Adipocyte (in vitro differentiated cells): Measurements from ENCODE around the gene NAT10.
"Not testable (repeated sequence)": the region's sequence is repeated elsewhere in the genome, so short reads cannot be mapped to it uniquely, and the experiment has no call there.

ENCODE experiments used
- DNase-seq: peaks from one replicate; pipeline ENCODE4 v3.0.0-alpha.2; 2015; ENCODE audit warnings: low read depth
- H3K27me3 ChIP-seq: replicated peaks from 2 replicates; pipeline ENCODE4 v1.7.0; 2013; ENCODE audit warnings: mild to moderate bottlenecking, low read length, moderate library complexity; ENCODE audit not compliant: control insufficient read depth, insufficient read depth
- H3K36me3 ChIP-seq: 2 replicates; pipeline ENCODE4 v1.7.0; 2013; ENCODE audit warnings: low read length, mild to moderate bottlenecking, moderate library complexity; ENCODE audit not compliant: control insufficient read depth, insufficient read depth, severe bottlenecking
- H3K4me1 ChIP-seq: 2 replicates; pipeline ENCODE4 v1.7.0; 2013; ENCODE audit warnings: mild to moderate bottlenecking, low read length, moderate library complexity; ENCODE audit not compliant: control insufficient read depth, insufficient read depth
- H3K4me3 ChIP-seq: 2 replicates; pipeline ENCODE4 v1.7.0; 2013; ENCODE audit warnings: mild to moderate bottlenecking, low read length, moderate library complexity
- H3K9ac ChIP-seq: 2 replicates; pipeline ENCODE4 v1.7.0; 2013; ENCODE audit warnings: mild to moderate bottlenecking, low read length, moderate library complexity
- H3K9me3 ChIP-seq: 2 replicates; pipeline ENCODE4 v1.7.0; 2013; ENCODE audit warnings: mild to moderate bottlenecking, low read length, moderate library complexity; ENCODE audit not compliant: control insufficient read depth

NAT10 gene

DNA sequence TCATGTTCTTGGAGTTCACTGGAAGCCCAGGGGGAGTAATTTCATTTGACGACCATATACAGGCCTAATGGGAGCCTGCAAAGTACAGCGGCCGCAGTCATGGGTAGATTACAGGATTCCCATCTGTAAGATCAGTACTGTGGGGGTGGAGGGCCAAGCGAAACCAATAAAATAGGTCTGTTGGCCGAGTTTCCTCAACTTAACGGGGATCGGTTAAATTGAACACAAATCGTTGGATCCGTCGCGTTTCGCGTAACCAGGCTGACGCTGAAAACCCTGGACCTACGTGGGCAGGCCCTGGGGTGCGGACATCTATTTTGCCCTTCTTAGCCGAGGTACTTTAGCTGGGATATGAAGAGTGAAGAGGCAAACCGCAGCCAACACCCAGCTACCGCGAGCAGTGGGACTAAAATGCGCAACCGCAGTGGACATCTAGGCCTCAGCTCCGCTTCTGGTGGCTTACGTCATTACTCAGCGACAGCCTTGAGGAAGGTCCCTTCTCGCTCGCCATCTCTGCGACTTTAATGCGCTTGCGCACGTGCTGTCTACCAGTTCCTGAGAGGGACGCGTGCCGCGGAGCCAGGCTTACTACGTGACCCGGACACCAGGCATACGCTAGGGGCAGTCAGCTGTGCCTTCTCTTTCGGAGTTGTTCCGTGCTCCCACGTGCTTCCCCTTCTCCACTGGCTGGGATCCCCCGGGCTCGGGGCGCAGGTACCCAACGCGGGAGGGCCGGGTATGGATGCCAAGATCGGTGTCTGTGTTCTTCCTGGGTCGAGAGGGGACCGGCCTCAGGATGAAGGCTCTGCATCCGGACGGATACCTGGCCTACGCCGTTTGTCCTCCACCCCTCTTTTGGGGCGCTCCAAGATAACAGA lies at the start of gene NAT10:
Gene NAT10 (plus strand): TSS at position 551 of the 878 bp plus-strand sequence. CDS start 2,597 bp downstream, outside the sequence.
- Histone ChIP-seq H3K4me3 (peak within 1 kb of the TSS; percentile 95), H3K9ac (peak within 1 kb of the TSS; percentile 94), H3K27me3 (no peaks in the 10 kb centered on the region), H3K4me1 (peaks cover 23% of the 10 kb centered on the region), H3K9me3 (no peaks in the 10 kb centered on the region), H3K36me3 (peaks cover 52% of the 10 kb centered on the region)
- DNase-seq, result peak; percentile 99

DNA sequence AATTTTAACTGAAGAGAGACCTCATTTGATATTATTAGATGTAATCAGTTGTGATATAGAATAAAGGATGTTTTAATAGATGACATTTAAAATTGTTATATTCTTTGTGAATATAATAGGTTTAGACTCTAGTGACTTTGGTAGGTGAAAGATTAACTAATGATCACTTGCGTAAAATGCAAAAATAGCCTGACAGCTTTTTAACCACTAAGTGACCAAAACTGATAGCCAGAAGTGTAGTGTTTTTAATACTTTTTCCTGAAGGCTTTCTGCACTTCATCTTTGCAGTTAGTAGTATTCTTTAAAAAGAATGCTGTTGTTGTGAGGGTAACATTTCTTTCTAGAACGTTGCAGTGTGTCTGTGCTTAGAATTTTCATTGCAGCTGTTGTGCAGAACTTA lies 48.8 kb upstream of the NAT10 start:
- no peak for DNase-seq
- Histone ChIP-seq H3K9ac (peak overlapping the region; percentile 41), H3K4me1 (peaks cover 32% of the 10 kb centered on the region), H3K4me3 (peak overlapping the region; percentile 66), H3K9me3 (no peaks in the 10 kb centered on the region), H3K36me3 (peaks cover 44% of the 10 kb centered on the region), H3K27me3 (no peaks in the 10 kb centered on the region)

GRCh38 chr11:34063061-34063795 lies 42.2 kb upstream of the NAT10 start:
- peaks cover 50% of the 10 kb centered on the region for H3K36me3 ChIP-seq
- no peak overlapping the region for H3K4me3 ChIP-seq
- H3K4me1 ChIP-seq, result peaks cover 20% of the 10 kb centered on the region
- DNase-seq, result peak; percentile 55
- no peaks in the 10 kb centered on the region for H3K9me3 ChIP-seq
- H3K27me3 ChIP-seq, result no peaks in the 10 kb centered on the region
- H3K9ac ChIP-seq, result no peak overlapping the region

DNA sequence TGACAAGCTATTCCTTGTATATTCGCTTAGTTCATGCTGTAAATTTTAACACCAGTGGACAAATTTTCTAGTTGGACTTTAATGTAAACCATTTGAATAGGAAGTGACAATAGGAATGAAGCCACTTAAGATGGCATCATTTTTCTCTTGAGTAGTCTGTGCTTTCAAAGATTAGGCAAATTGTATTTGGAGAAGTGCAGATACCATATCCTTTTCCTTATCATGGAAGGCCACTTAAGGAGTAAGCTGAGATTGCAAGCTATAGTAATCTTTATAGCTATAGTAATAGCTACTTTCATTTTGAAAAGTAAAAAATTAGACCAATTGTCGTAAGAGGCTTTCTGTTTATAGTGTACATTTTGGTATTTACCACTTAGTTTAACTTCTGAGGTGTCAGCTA lies 41.1 kb upstream of the NAT10 start:
- no peak for DNase-seq
- Histone ChIP-seq H3K4me1 (peaks cover 27% of the 10 kb centered on the region), H3K4me3 (no peak overlapping the region), H3K36me3 (peaks cover 41% of the 10 kb centered on the region), H3K27me3 (no peaks in the 10 kb centered on the region), H3K9ac (no peak overlapping the region), H3K9me3 (no peaks in the 10 kb centered on the region)

DNA sequence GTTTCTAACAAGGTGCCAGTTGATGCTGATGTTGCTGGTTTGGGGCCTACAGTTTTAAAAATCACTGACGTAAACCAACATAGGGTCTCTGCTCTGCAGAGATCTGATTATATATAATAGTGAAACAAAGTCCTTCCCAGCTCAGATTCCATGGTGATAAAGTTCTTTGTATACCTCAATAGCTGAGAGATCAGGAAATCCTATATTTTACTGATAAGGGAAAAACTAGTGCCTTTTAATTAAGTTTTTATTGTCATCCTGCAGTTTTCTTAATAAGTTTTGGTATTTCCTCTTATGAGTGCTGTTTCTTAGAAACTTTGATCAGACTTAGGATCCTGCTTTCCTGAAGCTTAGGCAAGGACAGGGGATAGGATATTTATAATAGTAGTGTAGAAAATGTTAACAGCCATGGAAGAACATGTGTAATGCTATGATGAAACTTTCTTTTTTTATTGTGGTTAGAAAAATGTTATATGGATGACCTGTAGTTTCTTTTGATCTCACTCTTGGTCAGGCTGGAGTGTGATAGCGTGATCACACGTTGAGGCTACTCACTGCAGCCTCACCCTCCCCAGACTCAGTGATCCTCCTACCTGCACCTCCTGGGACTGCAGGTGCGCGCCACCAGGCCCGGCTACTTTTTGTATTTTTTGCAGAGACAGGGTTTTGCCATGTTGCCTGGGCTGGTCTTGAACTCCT lies 39.8 kb upstream of the NAT10 start:
- Histone ChIP-seq H3K9ac (no peak overlapping the region), H3K4me1 (peaks cover 39% of the 10 kb centered on the region), H3K36me3 (peaks cover 29% of the 10 kb centered on the region), H3K9me3 (no peaks in the 10 kb centered on the region), H3K4me3 (no peak overlapping the region), H3K27me3 (no peaks in the 10 kb centered on the region)
- DNase-seq, result peak; percentile 30

DNA sequence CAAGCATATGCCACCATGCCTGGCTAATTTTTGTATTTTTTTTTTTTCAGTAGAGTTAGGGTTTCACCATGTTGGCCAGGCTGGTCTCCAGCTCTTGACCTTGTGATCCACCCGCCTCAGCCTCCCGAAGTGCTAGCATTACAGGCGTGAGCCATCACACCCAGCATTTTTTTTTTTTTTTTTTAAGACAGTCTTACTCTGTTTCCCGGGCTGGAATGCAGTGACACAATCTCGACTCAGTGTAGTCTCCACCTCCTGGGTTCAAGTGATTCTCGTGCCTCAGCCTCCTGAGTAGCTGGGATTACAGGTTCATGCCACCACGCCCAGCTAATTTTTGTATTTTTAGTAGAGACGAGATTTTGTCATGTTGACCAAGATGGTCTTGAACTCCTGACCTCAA lies 38.7 kb upstream of the NAT10 start:
- not testable (repeated sequence) for H3K9ac ChIP-seq, H3K4me3 ChIP-seq, H3K27me3 ChIP-seq, H3K9me3 ChIP-seq, DNase-seq
- Histone ChIP-seq H3K4me1 (peaks cover 39% of the 10 kb centered on the region), H3K36me3 (peaks cover 24% of the 10 kb centered on the region)

- peaks cover 41% of the 10 kb centered on the region for H3K4me1 ChIP-seq
- no peaks in the 10 kb centered on the region for H3K27me3 ChIP-seq
- H3K36me3 ChIP-seq, result peaks cover 27% of the 10 kb centered on the region
- no peak overlapping the region for H3K4me3 ChIP-seq
- H3K9me3 ChIP-seq, result no peaks in the 10 kb centered on the region
- no peak for DNase-seq
- no peak overlapping the region for H3K9ac ChIP-seq
Observed at GRCh38 chr11:34067383-34068065, 37.9 kb upstream of the NAT10 start.

GRCh38 chr11:34068111-34068510 lies 37.3 kb upstream of the NAT10 start:
- no peaks in the 10 kb centered on the region for H3K27me3 ChIP-seq
- H3K9ac ChIP-seq, result no peak overlapping the region
- no peaks in the 10 kb centered on the region for H3K9me3 ChIP-seq
- peak; percentile 38 for DNase-seq
- no peak overlapping the region for H3K4me3 ChIP-seq
- H3K4me1 ChIP-seq, result peaks cover 41% of the 10 kb centered on the region
- H3K36me3 ChIP-seq, result peaks cover 32% of the 10 kb centered on the region

- Histone ChIP-seq H3K36me3 (peaks cover 42% of the 10 kb centered on the region), H3K4me1 (peaks cover 65% of the 10 kb centered on the region)
- not testable (repeated sequence) for H3K9ac ChIP-seq, DNase-seq, H3K9me3 ChIP-seq, H3K27me3 ChIP-seq, H3K4me3 ChIP-seq
Observed at GRCh38 chr11:34071306-34071705, 34.1 kb upstream of the NAT10 start.

GRCh38 chr11:34072041-34072440 lies 33.4 kb upstream of the NAT10 start:
- Histone ChIP-seq H3K36me3 (peaks cover 49% of the 10 kb centered on the region), H3K4me3 (no peak overlapping the region), H3K9ac (no peak overlapping the region), H3K9me3 (no peaks in the 10 kb centered on the region), H3K4me1 (peaks cover 67% of the 10 kb centered on the region), H3K27me3 (no peaks in the 10 kb centered on the region)
- no peak for DNase-seq
